ENCODE data around the gene HM13.

Gene HM13

DNA sequence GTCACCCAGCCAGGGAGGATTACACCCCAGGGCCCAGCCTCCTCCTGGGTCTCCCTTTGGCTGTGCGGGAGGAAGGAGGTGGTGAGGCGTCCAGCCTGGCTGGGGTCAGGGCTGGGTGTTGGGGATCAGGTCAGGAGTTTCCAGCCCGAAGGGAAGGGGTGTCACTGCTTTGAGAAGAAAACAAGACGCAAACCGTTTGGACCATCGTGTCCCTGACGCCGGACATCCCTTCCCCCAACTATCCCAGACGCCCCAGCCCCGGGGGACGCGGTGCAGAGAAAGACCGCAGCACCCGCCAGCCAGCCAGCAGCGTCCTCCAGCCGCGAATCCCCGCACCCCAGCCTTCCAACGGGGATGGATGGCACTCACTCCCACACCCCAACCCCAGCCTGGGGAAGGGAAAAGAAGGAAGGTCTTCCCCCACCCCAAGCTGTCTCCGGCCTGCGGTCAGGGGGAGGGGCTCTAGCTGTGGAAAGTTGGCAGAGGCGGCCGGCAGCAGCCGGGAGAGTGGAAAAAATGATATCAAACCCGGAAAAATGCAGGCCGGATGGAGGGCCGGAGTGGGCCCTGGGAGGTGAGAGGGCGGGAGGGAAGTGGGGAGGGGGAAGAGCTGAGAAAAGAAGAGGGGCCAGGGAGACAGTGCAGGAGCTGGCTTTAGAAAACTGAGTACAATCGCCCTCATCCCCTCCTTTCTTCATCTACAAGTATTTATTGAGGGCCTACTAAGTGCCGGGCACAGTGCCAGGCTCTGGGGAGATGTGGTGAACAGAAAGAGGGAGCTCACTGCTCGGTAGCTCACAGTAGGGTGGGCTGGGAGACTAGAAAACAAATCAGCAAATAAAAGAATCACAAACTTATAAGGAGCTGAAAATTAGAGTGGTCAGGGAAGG, 28.5 kb upstream of the HM13 start:
- Histone ChIP-seq H3K9me3 (0 out of 2 replicates have a peak, but pooled peaks cover 3% of the 10 kb centered on the region), H3K4me1 (no peaks in the 10 kb centered on the region), H3K36me3 (no peaks in the 10 kb centered on the region), H3K27me3 (peaks cover 26% of the 10 kb centered on the region), H3K4me3 (ENCODE audit: low read depth, low read length) (peak overlapping the region; percentile 1; the same call in 1 of the 2 replicates)
- no peak for DNase-seq
- TF ChIP-seq, protein P1, sequence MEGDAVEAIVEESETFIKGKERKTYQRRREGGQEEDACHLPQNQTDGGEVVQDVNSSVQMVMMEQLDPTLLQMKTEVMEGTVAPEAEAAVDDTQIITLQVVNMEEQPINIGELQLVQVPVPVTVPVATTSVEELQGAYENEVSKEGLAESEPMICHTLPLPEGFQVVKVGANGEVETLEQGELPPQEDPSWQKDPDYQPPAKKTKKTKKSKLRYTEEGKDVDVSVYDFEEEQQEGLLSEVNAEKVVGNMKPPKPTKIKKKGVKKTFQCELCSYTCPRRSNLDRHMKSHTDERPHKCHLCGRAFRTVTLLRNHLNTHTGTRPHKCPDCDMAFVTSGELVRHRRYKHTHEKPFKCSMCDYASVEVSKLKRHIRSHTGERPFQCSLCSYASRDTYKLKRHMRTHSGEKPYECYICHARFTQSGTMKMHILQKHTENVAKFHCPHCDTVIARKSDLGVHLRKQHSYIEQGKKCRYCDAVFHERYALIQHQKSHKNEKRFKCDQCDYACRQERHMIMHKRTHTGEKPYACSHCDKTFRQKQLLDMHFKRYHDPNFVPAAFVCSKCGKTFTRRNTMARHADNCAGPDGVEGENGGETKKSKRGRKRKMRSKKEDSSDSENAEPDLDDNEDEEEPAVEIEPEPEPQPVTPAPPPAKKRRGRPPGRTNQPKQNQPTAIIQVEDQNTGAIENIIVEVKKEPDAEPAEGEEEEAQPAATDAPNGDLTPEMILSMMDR (IDR thresholded peaks at IDR 0.05; ENCODE audit: low read depth, low read length) = no peak

DNA sequence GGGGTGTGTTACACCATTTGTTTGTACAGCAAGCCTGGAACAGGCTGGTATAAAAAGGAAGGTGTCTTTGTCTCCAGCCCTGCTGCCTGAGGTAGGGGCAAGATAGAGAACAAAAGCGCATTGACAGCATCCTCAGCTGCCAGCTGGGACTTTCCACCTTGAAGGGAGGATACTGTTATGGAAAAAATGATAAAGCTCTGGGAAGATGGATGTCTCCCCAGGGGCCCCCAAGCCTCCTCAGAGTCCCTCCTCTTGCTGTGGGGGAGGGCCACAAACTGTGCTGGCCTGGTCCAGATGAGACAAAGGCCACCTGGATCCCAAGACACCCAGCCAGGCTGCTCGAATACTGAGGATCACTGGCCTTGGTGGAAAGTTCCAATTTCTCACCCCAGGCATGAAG, 26.1 kb upstream of the HM13 start:
- TF ChIP-seq, protein P1 (IDR thresholded peaks at IDR 0.05; ENCODE audit: low read depth, low read length) = no peak
- Histone ChIP-seq H3K27me3 (peaks cover 26% of the 10 kb centered on the region), H3K4me1 (no peaks in the 10 kb centered on the region), H3K36me3 (no peaks in the 10 kb centered on the region), H3K4me3 (ENCODE audit: low read depth, low read length) (no peak overlapping the region), H3K9me3 (0 out of 2 replicates have a peak, but pooled peaks cover 3% of the 10 kb centered on the region)
- DNase-seq = no peak

DNA sequence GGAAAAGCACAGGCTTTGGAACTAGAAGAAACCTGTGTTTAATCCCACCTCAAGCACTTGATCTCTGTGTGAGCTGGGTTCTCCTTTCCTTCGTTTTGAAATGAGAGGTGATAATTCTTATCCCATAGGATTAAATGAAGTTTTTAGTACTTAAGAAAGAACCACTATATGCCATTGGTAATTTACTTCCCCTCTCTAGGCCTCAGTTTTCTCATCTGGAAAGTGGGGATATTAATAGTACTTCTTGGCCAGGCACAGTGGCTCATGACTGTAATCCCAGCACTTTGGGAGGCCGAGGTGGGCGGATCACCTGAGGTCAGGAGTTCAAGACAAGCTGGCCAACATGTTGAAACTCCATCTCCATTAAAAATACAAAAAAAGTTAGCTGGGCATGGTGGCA, 25.1 kb upstream of the HM13 start:
- Histone ChIP-seq H3K4me1 (no peaks in the 10 kb centered on the region), H3K4me3 (ENCODE audit: low read depth, low read length) (no peak overlapping the region), H3K27me3 (peaks cover 23% of the 10 kb centered on the region), H3K9me3 (0 out of 2 replicates have a peak, but pooled peaks cover 2% of the 10 kb centered on the region), H3K36me3 (no peaks in the 10 kb centered on the region)
- TF ChIP-seq, protein P1 (IDR thresholded peaks at IDR 0.05; ENCODE audit: low read depth, low read length) = no peak
- no peak for DNase-seq

DNA sequence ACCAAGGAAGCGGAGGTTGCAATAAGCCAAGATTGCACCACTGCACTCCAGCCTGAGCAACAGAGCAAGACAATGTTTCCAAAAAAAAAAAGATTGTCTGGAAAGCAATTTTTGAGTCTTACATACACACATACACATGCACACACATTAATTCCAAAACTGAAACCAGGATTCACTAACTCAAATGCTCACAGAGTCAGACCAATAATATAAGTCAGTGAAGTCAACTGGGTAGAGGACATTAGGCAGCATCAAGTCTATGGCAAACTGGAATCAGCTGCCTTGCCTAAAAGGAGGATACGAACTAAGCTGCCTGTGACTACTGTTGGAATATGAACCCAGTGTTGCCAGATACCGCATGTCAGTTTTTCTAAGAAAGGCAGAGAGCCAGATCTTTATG, 23.5 kb upstream of the HM13 start:
- DNase-seq = no peak
- H3K27me3 ChIP-seq = peaks cover 12% of the 10 kb centered on the region
- TF ChIP-seq, protein P1 (IDR thresholded peaks at IDR 0.05; ENCODE audit: low read depth, low read length) = no peak
- no peaks in the 10 kb centered on the region for H3K4me1 ChIP-seq
- no peak overlapping the region for H3K4me3 ChIP-seq (ENCODE audit: low read depth, low read length)
- no peaks in the 10 kb centered on the region for H3K36me3 ChIP-seq
- no peaks in the 10 kb centered on the region for H3K9me3 ChIP-seq

DNA sequence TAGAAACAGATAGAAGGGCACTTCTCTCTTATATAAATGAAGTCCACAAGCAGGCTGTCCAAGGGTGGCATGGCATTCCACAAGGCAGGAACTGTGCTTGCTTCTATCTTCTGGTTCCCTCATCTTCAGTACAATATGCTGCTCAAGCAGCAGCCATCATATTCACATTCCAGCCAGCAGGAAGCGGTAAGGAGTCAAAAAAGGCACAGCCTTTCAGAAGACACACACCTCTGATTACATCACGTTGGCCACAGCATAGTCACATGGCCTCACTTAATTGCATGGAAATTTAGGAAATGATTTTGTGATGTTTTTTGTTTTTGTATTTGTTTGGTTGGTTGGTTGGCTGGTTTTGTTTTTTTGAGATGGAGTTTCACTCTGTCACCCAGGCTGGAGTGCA, 20.1 kb upstream of the HM13 start:
- peak; percentile 39 for DNase-seq
- Histone ChIP-seq H3K4me3 (ENCODE audit: low read depth, low read length) (no peak overlapping the region), H3K27me3 (no peaks in the 10 kb centered on the region), H3K4me1 (no peaks in the 10 kb centered on the region; the same call in none of the 2 replicates), H3K9me3 (no peaks in the 10 kb centered on the region), H3K36me3 (no peaks in the 10 kb centered on the region)
- TF ChIP-seq, protein P1 (IDR thresholded peaks at IDR 0.05; ENCODE audit: low read depth, low read length) = peak; percentile 62

DNA sequence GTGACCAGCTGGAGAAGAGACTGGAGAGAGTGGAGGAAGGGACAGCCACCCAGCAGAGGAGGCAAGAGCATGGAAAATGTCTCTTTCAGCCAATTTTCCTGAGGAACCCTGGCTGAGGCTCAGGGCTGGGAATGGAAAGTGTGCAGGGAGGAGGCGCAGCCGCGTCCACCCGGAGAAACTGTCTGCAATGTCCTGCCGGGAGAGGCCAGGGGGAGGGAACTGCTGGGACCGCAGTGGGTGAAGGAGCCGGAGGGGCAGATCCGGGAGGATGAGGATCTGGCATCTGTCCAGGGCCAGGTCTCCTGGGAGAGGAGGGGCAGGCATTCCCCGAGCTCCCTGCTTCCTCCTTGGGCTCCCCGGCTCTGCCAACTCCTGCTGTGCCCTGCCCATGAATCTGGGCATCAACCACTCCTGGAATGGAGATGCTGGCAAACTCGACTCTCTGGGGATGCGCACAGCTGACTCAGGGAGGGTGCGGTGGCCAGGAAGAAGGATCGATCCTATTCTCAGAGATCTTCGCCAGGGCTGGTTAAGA, 17.4 kb upstream of the HM13 start:
- TF ChIP-seq, protein P1 (IDR thresholded peaks at IDR 0.05; ENCODE audit: low read depth, low read length) = no peak
- peak; percentile 60 for DNase-seq
- peak overlapping the region; percentile 19; the same call in 1 of the 2 replicates for H3K4me3 ChIP-seq (ENCODE audit: low read depth, low read length)

More for the DNA sequence above, 17.4 kb upstream of the HM13 start:
- H3K36me3 ChIP-seq = no peaks in the 10 kb centered on the region
- H3K9me3 ChIP-seq = no peaks in the 10 kb centered on the region
- H3K4me1 ChIP-seq = no peaks in the 10 kb centered on the region; the same call in none of the 2 replicates
- no peaks in the 10 kb centered on the region for H3K27me3 ChIP-seq
